Measurements from ENCODE around the gene EIF2S2. TPM values are rescaled to one million over a fixed set of nuclear protein-coding genes. Genes with fewer than 3 reads are reported as not detected.
A peak's percentile ranks its signal among the peaks of the same experiment; 100 is the strongest.

EIF2S2 gene
- total and polyA plus RNA-seq, 2 experiments from 2014 or later = 124 to 194 TPM

- Mint-ChIP-seq H3K27ac (peak overlapping the region; percentile 99), H3K36me3 (ENCODE audit: low read depth) (peaks cover 35% of the 10 kb centered on the region), H3K4me1 (peaks cover 21% of the 10 kb centered on the region), H3K4me3 (peak overlapping the region; percentile 97), H3K9me3 (no peaks in the 10 kb centered on the region), H3K27me3 (ENCODE audit: insufficient read depth, low read depth, poor library complexity) (peaks cover 18% of the 10 kb centered on the region)
- peaks cover 17% of the 10 kb centered on the region for H3K4me1 ChIP-seq (ENCODE audit: insufficient read depth)
- H3K9me2 ChIP-seq (ENCODE audit: insufficient read depth) = no peaks in the 10 kb centered on the region
- peaks cover 43% of the 10 kb centered on the region for H3K79me2 ChIP-seq (replicated peaks; ENCODE audit: insufficient read depth)
- TF ChIP-seq, protein P1, sequence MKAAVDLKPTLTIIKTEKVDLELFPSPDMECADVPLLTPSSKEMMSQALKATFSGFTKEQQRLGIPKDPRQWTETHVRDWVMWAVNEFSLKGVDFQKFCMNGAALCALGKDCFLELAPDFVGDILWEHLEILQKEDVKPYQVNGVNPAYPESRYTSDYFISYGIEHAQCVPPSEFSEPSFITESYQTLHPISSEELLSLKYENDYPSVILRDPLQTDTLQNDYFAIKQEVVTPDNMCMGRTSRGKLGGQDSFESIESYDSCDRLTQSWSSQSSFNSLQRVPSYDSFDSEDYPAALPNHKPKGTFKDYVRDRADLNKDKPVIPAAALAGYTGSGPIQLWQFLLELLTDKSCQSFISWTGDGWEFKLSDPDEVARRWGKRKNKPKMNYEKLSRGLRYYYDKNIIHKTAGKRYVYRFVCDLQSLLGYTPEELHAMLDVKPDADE (IDR thresholded peaks at IDR 0.05) = no peak
- TF ChIP-seq STAT1 (IDR thresholded peaks at IDR 0.05; ENCODE audit: unreplicated experiment) (no peak), REST (IDR thresholded peaks at IDR 0.05; ENCODE audit: unreplicated experiment) (no peak), POLR2AphosphoS5 (IDR thresholded peaks at IDR 0.05; ENCODE audit: low read depth) (no peak), EZH2phosphoT487 (IDR thresholded peaks at IDR 0.05; ENCODE audit: unreplicated experiment) (no peak), NANOG (IDR thresholded peaks at IDR 0.05; ENCODE audit: borderline replicate concordance) (no peak), CREB1 (CRISPR knock-in tag; IDR thresholded peaks at IDR 0.05; ENCODE audit: low read depth) (no peak), ZNF114 (CRISPR knock-in tag; IDR thresholded peaks at IDR 0.05) (no peak), EZH2 (IDR thresholded peaks at IDR 0.05; ENCODE audit: low read depth, unreplicated experiment) (no peak), JUNB (IDR thresholded peaks at IDR 0.05; ENCODE audit: unreplicated experiment) (no peak), ZNF331 (CRISPR knock-in tag; IDR thresholded peaks at IDR 0.05; ENCODE audit: low read depth) (no peak)
- TF ChIP-seq, protein P2, sequence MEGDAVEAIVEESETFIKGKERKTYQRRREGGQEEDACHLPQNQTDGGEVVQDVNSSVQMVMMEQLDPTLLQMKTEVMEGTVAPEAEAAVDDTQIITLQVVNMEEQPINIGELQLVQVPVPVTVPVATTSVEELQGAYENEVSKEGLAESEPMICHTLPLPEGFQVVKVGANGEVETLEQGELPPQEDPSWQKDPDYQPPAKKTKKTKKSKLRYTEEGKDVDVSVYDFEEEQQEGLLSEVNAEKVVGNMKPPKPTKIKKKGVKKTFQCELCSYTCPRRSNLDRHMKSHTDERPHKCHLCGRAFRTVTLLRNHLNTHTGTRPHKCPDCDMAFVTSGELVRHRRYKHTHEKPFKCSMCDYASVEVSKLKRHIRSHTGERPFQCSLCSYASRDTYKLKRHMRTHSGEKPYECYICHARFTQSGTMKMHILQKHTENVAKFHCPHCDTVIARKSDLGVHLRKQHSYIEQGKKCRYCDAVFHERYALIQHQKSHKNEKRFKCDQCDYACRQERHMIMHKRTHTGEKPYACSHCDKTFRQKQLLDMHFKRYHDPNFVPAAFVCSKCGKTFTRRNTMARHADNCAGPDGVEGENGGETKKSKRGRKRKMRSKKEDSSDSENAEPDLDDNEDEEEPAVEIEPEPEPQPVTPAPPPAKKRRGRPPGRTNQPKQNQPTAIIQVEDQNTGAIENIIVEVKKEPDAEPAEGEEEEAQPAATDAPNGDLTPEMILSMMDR (conservative IDR thresholded peaks at IDR 0.05; ENCODE audit: low read depth in 2 of 2) = no peak
- TF ChIP-seq, protein P3, sequence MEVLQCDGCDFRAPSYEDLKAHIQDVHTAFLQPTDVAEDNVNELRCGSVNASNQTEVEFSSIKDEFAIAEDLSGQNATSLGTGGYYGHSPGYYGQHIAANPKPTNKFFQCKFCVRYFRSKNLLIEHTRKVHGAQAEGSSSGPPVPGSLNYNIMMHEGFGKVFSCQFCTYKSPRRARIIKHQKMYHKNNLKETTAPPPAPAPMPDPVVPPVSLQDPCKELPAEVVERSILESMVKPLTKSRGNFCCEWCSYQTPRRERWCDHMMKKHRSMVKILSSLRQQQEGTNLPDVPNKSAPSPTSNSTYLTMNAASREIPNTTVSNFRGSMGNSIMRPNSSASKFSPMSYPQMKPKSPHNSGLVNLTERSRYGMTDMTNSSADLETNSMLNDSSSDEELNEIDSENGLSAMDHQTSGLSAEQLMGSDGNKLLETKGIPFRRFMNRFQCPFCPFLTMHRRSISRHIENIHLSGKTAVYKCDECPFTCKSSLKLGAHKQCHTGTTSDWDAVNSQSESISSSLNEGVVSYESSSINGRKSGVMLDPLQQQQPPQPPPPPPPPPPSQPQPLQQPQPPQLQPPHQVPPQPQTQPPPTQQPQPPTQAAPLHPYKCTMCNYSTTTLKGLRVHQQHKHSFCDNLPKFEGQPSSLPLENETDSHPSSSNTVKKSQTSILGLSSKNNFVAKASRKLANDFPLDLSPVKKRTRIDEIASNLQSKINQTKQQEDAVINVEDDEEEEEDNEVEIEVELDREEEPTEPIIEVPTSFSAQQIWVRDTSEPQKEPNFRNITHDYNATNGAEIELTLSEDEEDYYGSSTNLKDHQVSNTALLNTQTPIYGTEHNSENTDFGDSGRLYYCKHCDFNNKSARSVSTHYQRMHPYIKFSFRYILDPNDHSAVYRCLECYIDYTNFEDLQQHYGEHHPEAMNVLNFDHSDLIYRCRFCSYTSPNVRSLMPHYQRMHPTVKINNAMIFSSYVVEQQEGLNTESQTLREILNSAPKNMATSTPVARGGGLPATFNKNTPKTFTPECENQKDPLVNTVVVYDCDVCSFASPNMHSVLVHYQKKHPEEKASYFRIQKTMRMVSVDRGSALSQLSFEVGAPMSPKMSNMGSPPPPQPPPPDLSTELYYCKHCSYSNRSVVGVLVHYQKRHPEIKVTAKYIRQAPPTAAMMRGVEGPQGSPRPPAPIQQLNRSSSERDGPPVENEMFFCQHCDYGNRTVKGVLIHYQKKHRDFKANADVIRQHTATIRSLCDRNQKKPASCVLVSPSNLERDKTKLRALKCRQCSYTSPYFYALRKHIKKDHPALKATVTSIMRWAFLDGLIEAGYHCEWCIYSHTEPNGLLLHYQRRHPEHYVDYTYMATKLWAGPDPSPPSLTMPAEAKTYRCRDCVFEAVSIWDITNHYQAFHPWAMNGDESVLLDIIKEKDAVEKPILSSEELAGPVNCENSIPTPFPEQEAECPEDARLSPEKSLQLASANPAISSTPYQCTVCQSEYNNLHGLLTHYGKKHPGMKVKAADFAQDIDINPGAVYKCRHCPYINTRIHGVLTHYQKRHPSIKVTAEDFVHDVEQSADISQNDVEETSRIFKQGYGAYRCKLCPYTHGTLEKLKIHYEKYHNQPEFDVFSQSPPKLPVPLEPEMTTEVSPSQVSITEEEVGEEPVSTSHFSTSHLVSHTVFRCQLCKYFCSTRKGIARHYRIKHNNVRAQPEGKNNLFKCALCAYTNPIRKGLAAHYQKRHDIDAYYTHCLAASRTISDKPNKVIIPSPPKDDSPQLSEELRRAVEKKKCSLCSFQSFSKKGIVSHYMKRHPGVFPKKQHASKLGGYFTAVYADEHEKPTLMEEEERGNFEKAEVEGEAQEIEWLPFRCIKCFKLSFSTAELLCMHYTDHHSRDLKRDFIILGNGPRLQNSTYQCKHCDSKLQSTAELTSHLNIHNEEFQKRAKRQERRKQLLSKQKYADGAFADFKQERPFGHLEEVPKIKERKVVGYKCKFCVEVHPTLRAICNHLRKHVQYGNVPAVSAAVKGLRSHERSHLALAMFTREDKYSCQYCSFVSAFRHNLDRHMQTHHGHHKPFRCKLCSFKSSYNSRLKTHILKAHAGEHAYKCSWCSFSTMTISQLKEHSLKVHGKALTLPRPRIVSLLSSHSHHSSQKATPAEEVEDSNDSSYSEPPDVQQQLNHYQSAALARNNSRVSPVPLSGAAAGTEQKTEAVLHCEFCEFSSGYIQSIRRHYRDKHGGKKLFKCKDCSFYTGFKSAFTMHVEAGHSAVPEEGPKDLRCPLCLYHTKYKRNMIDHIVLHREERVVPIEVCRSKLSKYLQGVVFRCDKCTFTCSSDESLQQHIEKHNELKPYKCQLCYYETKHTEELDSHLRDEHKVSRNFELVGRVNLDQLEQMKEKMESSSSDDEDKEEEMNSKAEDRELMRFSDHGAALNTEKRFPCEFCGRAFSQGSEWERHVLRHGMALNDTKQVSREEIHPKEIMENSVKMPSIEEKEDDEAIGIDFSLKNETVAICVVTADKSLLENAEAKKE (CRISPR knock-in tag; IDR thresholded peaks at IDR 0.05) = no peak
- peak overlapping the region; percentile 89; the same call in 1 of the 2 replicates for H3K27ac ChIP-seq (ENCODE audit: low read depth)
- H4K20me1 ChIP-seq (replicated peaks; ENCODE audit: insufficient read depth) = peaks cover 33% of the 10 kb centered on the region
- no peaks in the 10 kb centered on the region; the same call in 1 of the 2 replicates for H3F3A ChIP-seq (replicated peaks; ENCODE audit: low read depth)
- peak overlapping the region; percentile 89 for H3K4me3 ChIP-seq
- peak overlapping the region; percentile 98 for H2AFZ ChIP-seq
- DNase-seq (ENCODE audit: low spot score) = peak; percentile 42
- no peaks in the 10 kb centered on the region for H3K27me3 ChIP-seq (ENCODE audit: insufficient read depth)
- peak; percentile 16 for ATAC-seq
- H3K4me2 ChIP-seq = peak overlapping the region; percentile 85
- peaks cover 14% of the 10 kb centered on the region for H3K36me3 ChIP-seq (ENCODE audit: insufficient read depth)
These were observed 608 bp upstream of the EIF2S2 start for GRCh38 chr20:34112600-34113101.
